Endothelial cell (in vitro differentiated cells): ENCODE measurements around the gene YWHAB. TPM values are rescaled to one million over a fixed set of nuclear protein-coding genes. Genes with fewer than 3 reads are reported as not detected.
"Not testable (repeated sequence)": the region's sequence is repeated elsewhere in the genome, so short reads cannot be mapped to it uniquely, and the experiment has no call there.

Experiments
- DNase-seq: peaks from one replicate; pipeline ENCODE4 v3.0.0; 2021; ENCODE audit warnings: low spot score
- H3K27ac Mint-ChIP-seq: one replicate; pipeline ENCODE4 v1.8.0; 2021; ENCODE audit warnings: mixed read lengths, inconsistent platforms; ENCODE audit not compliant: unreplicated experiment
- H3K27me3 Mint-ChIP-seq: one replicate; pipeline ENCODE4 v1.8.0; 2021; ENCODE audit warnings: mild to moderate bottlenecking, moderate library complexity, mixed read lengths, inconsistent platforms; ENCODE audit not compliant: unreplicated experiment
- H3K36me3 Mint-ChIP-seq: one replicate; pipeline ENCODE4 v1.8.0; 2021; ENCODE audit warnings: mild to moderate bottlenecking, low read depth, mixed read lengths, inconsistent platforms; ENCODE audit not compliant: unreplicated experiment
- H3K4me1 Mint-ChIP-seq: one replicate; pipeline ENCODE4 v1.8.0; 2021; ENCODE audit warnings: mild to moderate bottlenecking, mixed read lengths, inconsistent platforms; ENCODE audit not compliant: unreplicated experiment
- H3K4me3 Mint-ChIP-seq: one replicate; pipeline ENCODE4 v1.8.0; 2021; ENCODE audit warnings: mild to moderate bottlenecking, mixed read lengths, inconsistent platforms; ENCODE audit not compliant: unreplicated experiment
- H3K9me3 Mint-ChIP-seq: one replicate; pipeline ENCODE4 v1.8.0; 2021; ENCODE audit warnings: mixed read lengths, inconsistent platforms; ENCODE audit not compliant: unreplicated experiment
- total RNA-seq: library from RNA; stranded (reverse); fragmentation: NEBNext Ultra II Directional; extraction: Animal tissue kit (Norgen Biotek cat#: 25700); gene quantifications from one replicate; pipeline ENCODE4 v1.2.1, GENCODE V29; 2021; ENCODE audit not compliant: unreplicated experiment
- TF ChIP-seq, protein P1 (sequence below): fragments of 200-600 bp; sonication (generic); IDR thresholded peaks from one replicate; pipeline ENCODE4 v1.5.0; 2021; ENCODE audit warnings: antibody characterized with exemption; ENCODE audit not compliant: unreplicated experiment

YWHAB gene
- total RNA-seq, 1 donor from 2014 or later: 183 TPM

DNA sequence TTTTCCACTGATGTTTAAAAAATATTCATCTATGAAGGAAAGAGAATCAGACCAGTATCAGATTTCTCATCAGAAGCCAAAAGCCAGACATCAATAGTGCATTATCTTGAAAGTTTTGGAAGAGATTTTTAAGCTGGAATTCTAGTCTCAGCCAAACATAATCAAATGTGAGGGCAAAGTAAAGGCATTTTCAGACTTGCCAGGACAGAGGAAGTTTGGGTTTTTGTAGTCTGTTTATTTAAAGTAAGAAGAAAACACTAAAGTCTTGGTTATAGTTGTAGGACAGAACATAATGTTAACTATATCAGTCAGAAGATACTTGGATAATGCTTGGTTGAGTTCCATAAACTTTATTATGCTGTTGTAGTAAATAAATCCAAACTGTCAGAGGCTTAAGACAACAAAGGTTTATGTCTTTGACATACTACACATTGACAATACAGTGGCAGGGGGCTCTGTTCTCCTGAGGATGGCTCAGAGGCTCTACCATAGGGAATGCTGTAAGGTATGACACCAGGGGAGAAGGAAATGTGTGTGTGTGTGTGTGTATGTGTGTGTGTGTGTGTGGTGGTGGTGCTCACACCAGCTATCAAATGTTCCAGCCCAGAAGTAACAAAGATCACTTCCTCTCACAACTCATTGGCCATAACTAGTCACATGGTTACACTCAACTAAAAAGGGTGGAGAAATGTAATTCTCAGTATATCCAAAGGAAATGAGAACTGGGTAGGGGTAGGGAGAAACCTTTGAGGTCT lies 26.7 kb upstream of the YWHAB start:
- H3K27ac Mint-ChIP-seq: no peak overlapping the region
- H3K9me3 Mint-ChIP-seq: no peaks in the 10 kb centered on the region
- no peak overlapping the region for H3K4me3 Mint-ChIP-seq
- H3K27me3 Mint-ChIP-seq: no peaks in the 10 kb centered on the region
- TF ChIP-seq, protein P1, sequence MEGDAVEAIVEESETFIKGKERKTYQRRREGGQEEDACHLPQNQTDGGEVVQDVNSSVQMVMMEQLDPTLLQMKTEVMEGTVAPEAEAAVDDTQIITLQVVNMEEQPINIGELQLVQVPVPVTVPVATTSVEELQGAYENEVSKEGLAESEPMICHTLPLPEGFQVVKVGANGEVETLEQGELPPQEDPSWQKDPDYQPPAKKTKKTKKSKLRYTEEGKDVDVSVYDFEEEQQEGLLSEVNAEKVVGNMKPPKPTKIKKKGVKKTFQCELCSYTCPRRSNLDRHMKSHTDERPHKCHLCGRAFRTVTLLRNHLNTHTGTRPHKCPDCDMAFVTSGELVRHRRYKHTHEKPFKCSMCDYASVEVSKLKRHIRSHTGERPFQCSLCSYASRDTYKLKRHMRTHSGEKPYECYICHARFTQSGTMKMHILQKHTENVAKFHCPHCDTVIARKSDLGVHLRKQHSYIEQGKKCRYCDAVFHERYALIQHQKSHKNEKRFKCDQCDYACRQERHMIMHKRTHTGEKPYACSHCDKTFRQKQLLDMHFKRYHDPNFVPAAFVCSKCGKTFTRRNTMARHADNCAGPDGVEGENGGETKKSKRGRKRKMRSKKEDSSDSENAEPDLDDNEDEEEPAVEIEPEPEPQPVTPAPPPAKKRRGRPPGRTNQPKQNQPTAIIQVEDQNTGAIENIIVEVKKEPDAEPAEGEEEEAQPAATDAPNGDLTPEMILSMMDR: no peak
- H3K36me3 Mint-ChIP-seq: no peaks in the 10 kb centered on the region
- DNase-seq: no peak
- no peaks in the 10 kb centered on the region for H3K4me1 Mint-ChIP-seq

DNA sequence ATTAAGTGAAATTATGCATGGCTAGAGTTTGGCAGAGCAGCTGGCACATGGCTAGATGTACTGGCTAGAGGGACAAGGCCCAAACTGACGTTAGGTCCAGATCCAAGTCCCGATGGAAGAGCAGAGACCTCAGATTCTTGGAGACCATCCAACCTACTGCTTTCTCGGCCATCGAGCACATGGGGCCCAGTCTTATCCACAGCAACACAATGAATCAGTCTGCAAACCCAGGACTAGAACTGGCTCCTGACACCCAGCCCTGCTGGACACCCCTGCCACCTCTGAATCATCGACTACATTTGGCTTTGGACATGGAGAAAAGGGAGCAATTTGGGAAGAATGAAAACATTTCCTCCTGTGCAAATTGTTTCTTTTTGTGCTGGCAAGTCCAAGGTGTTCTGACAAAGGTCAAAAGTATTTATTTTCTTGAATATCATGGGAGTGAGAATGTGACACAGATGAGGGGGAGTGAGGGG lies 23.9 kb upstream of the YWHAB start:
- Mint-ChIP-seq H3K4me3 (no peak overlapping the region), H3K27me3 (no peaks in the 10 kb centered on the region), H3K36me3 (no peaks in the 10 kb centered on the region), H3K9me3 (no peaks in the 10 kb centered on the region), H3K4me1 (no peaks in the 10 kb centered on the region), H3K27ac (no peak overlapping the region)
- DNase-seq: no peak
- TF ChIP-seq, protein P1: no peak

DNA sequence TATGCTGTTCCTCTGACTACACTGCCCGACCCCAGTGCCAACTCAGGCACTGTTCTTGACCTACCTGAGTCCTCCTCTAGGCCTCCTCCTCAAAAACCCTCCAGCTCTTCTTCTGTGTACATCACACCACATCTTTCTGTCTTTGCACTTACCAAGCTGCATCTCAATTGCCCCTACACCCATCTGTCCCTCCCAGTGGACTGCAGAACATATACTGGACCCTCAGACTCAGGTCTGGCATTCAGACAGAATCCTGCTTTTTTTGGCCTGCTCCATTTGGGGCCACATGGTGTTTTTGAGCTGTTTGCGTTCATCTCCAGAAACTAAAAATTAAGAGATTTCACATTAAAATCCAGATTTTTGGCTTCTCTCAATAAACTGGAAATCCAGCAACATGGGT lies 23.2 kb upstream of the YWHAB start:
- no peak overlapping the region for H3K27ac Mint-ChIP-seq
- H3K4me3 Mint-ChIP-seq: no peak overlapping the region
- H3K27me3 Mint-ChIP-seq: no peaks in the 10 kb centered on the region

DNA sequence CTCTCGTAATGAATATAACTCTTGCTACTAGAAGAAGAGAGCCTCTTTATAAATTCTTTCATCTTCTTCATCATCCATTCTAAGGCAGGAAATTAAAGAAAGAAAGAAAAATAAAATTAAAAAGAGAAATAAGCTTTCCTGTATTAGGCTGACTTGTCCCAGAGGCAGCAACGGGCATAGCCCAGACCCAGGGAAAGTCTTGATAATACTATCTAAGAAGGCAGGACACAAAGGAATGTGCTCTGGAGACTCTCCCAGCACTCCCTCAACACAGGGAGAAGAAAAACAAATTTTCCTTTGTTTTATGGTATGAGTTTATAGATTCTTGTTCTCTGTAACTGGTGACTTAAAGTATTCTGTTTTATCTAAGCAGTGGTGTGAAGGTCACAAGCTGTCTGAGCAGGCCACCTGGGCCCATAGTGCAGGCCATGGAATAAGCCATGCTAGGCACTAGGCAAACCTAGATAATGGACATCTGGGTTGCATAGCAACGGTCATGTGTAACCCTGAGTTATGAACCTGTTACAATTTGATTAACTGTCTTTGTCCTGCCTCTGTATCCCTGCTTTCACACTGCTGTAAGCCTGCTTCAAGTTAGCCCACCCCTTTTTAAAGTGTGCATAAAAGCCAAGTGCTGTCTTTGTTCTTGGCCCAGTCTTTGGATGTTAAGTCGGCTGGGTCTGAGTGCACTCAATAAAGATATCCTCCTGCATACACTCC lies 22.0 kb upstream of the YWHAB start:
- not testable (repeated sequence) for H3K4me3 Mint-ChIP-seq, H3K27ac Mint-ChIP-seq, H3K36me3 Mint-ChIP-seq, H3K27me3 Mint-ChIP-seq, H3K4me1 Mint-ChIP-seq, DNase-seq, H3K9me3 Mint-ChIP-seq

More for the DNA sequence above, 23.2 kb upstream of the YWHAB start:
- TF ChIP-seq, protein P1: no peak
- DNase-seq: no peak
- Mint-ChIP-seq H3K4me1 (no peaks in the 10 kb centered on the region), H3K36me3 (no peaks in the 10 kb centered on the region), H3K9me3 (no peaks in the 10 kb centered on the region)

DNA sequence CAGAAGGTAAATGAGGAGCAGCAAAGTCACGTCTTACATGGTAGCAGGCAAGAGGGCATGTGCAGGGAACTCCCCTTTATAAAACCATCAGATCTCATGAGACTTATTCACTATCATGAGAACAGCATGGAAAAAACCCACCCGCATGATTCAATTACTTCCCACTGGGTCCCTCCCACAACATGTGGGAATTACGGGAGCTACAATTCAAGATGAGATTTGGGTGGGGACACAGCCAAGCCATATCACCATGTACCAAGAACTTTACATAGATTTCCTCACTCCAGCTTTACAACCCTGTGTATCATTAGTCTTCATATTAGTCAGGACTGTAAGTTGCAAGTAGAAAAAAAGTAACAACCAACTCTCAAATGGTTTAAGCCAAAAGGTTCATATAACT lies 21.0 kb upstream of the YWHAB start:
- H3K27me3 Mint-ChIP-seq, H3K27ac Mint-ChIP-seq, DNase-seq, H3K4me3 Mint-ChIP-seq, H3K4me1 Mint-ChIP-seq, H3K36me3 Mint-ChIP-seq, H3K9me3 Mint-ChIP-seq: not testable (repeated sequence)
